ENCODE measurements around the gene TRAP1.
"Not testable (repeated sequence)": the region's sequence is repeated elsewhere in the genome, so short reads cannot be mapped to it uniquely, and the experiment has no call there.

TRAP1 gene

GRCh38 chr16:3645108-3645503 is 72.2 kb downstream of the TRAP1 start:
- no peak for DNase-seq

- no peak for DNase-seq
Observed at GRCh38 chr16:3643095-3643730, 74.1 kb downstream of the TRAP1 start.

GRCh38 chr16:3642397-3643094 is 74.8 kb downstream of the TRAP1 start:
- no peak for DNase-seq

- no peak for DNase-seq
Observed at GRCh38 chr16:3641801-3642396, 75.4 kb downstream of the TRAP1 start.

GRCh38 chr16:3640632-3641501 is 76.5 kb downstream of the TRAP1 start:
- no peak for DNase-seq

- DNase-seq: no peak
Observed at GRCh38 chr16:3640207-3640606, 77.1 kb downstream of the TRAP1 start.

- no peak for DNase-seq
Observed at GRCh38 chr16:3638916-3639644, 78.2 kb downstream of the TRAP1 start.

- DNase-seq: no peak
Observed at GRCh38 chr16:3637371-3637923, 79.9 kb downstream of the TRAP1 start.

- no peak for DNase-seq
Observed at GRCh38 chr16:3625911-3626732, 91.2 kb downstream of the TRAP1 start.

- DNase-seq: no peak
Observed at GRCh38 chr16:3625331-3625730, 92.0 kb downstream of the TRAP1 start.

GRCh38 chr16:3623642-3624041 is 93.7 kb downstream of the TRAP1 start:
- DNase-seq: no peak

GRCh38 chr16:3618769-3619141 is 98.6 kb downstream of the TRAP1 start:
- DNase-seq: no peak

- no peak for DNase-seq
Observed at GRCh38 chr16:3612510-3613466, 104.5 kb downstream of the TRAP1 start.

GRCh38 chr16:3611146-3611975 is 106.0 kb downstream of the TRAP1 start, which contains the start of gene SLX4:
SLX4 (minus strand) TSS chr16:3611606; CDS start chr16:3608964, 2,642 bp downstream.
- DNase-seq: peak; percentile 62

GRCh38 chr16:3610698-3611145 is 106.6 kb downstream of the TRAP1 start:
- no peak for DNase-seq

GRCh38 chr16:3609895-3610697 is 107.2 kb downstream of the TRAP1 start:
- no peak for DNase-seq

- not testable (repeated sequence) for DNase-seq
Observed at GRCh38 chr16:3608976-3609375, 108.3 kb downstream of the TRAP1 start.

- no peak for DNase-seq
Observed at GRCh38 chr16:3608069-3608468, 109.3 kb downstream of the TRAP1 start.

All from NCI-H1436 treated with DMSO at 0.1 percent for 48 hours (cell line).